NOMO-1 treated with DMSO at 0.1 percent for 48 hours (cell line): ENCODE data around the gene GARS1.
A peak's percentile ranks its signal among the peaks of the same experiment; 100 is the strongest.
"Not testable (repeated sequence)": the region's sequence is repeated elsewhere in the genome, so short reads cannot be mapped to it uniquely, and the experiment has no call there.

ENCODE experiments used
- DNase-seq: peaks from one replicate; lab custom pipeline; 2025; ENCODE audit not compliant: unreplicated experiment; lab: John Stamatoyannopoulos, UW

Gene GARS1

GRCh38 chr7:30594540-30595435, at the start of gene GARS1:
TSS of gene GARS1 (plus strand) at chr7:30594878. CDS start at chr7:30594922, 44 bp downstream.
- peak; percentile 69 for DNase-seq

GRCh38 chr7:30545791-30546555, 48.7 kb upstream of the GARS1 start:
- no peak for DNase-seq

- no peak for DNase-seq
These were observed 48.1 kb upstream of the GARS1 start for GRCh38 chr7:30546596-30546995.

- peak; percentile 16 for DNase-seq
These were observed 45.8 kb upstream of the GARS1 start for GRCh38 chr7:30548845-30549244.

- no peak for DNase-seq
These were observed 44.7 kb upstream of the GARS1 start for GRCh38 chr7:30549931-30550493.

GRCh38 chr7:30552330-30552729, 42.3 kb upstream of the GARS1 start:
- no peak for DNase-seq

GRCh38 chr7:30553141-30553540, 41.5 kb upstream of the GARS1 start:
- no peak for DNase-seq

- DNase-seq, result no peak
These were observed 41.1 kb upstream of the GARS1 start for GRCh38 chr7:30553546-30553945.

- DNase-seq, result no peak
These were observed 39.2 kb upstream of the GARS1 start for GRCh38 chr7:30555525-30555924.

GRCh38 chr7:30556840-30557239, 37.8 kb upstream of the GARS1 start:
- no peak for DNase-seq

- DNase-seq, result no peak
These were observed 37.4 kb upstream of the GARS1 start for GRCh38 chr7:30557245-30557644.

GRCh38 chr7:30559611-30560010, 35.1 kb upstream of the GARS1 start:
- no peak for DNase-seq

- no peak for DNase-seq
These were observed 33.3 kb upstream of the GARS1 start for GRCh38 chr7:30561389-30561788.

GRCh38 chr7:30562498-30562897, 32.2 kb upstream of the GARS1 start:
- no peak for DNase-seq

GRCh38 chr7:30562909-30563308, 31.8 kb upstream of the GARS1 start:
- DNase-seq, result no peak

GRCh38 chr7:30563326-30563942, 31.2 kb upstream of the GARS1 start:
- no peak for DNase-seq

- DNase-seq, result peak; percentile 62
These were observed 30.3 kb upstream of the GARS1 start for GRCh38 chr7:30564243-30564892.

GRCh38 chr7:30566596-30566995, 28.1 kb upstream of the GARS1 start:
- DNase-seq, result no peak

- DNase-seq, result no peak
These were observed 27.6 kb upstream of the GARS1 start for GRCh38 chr7:30567081-30567480.

GRCh38 chr7:30570238-30570637, 24.4 kb upstream of the GARS1 start:
- DNase-seq, result not testable (repeated sequence)
